IMR-90 (cell line): Measurements from ENCODE around the gene SLC4A2. TPM values are rescaled to one million over a fixed set of nuclear protein-coding genes. Genes with fewer than 3 reads are reported as not detected.

ENCODE experiments used
- ATAC-seq: fragments of 200-7000 bp; cut with Tn5 transposase; 2 replicates; pipeline ENCODE4 v1.9.1; 2020; ENCODE audit warnings: low read depth, mild to moderate bottlenecking, moderate library complexity
- BruUV-seq: library from RNA; stranded (reverse); fragments of 400-500 nt; replicated peaks from 2 replicates; lab custom pipeline; 2021; lab: Mats Ljungman, UMichigan
- CTCF ChIA-PET: fragments of 300-600 bp; formaldehyde crosslinking; extraction: SDS; loops from one replicate; lab custom pipeline; 2021; ENCODE audit warnings: antibody characterized with exemption; lab: Yijun Ruan, JAX
- POLR2A ChIA-PET: fragments of 300-600 bp; sonication (Branson Sonifier 250); formaldehyde crosslinking; loops from one replicate; lab custom pipeline; 2022; ENCODE audit warnings: antibody characterized with exemption; ENCODE audit not compliant: unreplicated experiment; lab: Charles Lee
- DNase-seq: peaks from one replicate; pipeline ENCODE4 v3.0.0; 2013
- H2AFZ ChIP-seq: replicated peaks from 2 replicates; pipeline ENCODE3; 2013; ENCODE audit warnings: low read length, mild to moderate bottlenecking; ENCODE audit not compliant: poor library complexity
- H2AK5ac ChIP-seq: 2 replicates; pipeline ENCODE4 v1.6.1; 2013; ENCODE audit warnings: low read depth, low read length, inconsistent platforms
- H2AK9ac ChIP-seq: replicated peaks from 2 replicates; pipeline ENCODE3; 2013; ENCODE audit warnings: mild to moderate bottlenecking, low read depth, low read length, moderate library complexity; ENCODE audit not compliant: poor library complexity
- H2BK120ac ChIP-seq: 2 replicates; pipeline ENCODE4 v1.6.1; 2013; ENCODE audit warnings: low read depth, low read length, inconsistent platforms
- H2BK15ac ChIP-seq: 3 replicates; pipeline ENCODE4 v1.6.1; 2013; ENCODE audit warnings: low read depth, low read length, inconsistent platforms
- H2BK20ac ChIP-seq: 2 replicates; pipeline ENCODE4 v1.6.1; 2013; ENCODE audit warnings: low read depth, mild to moderate bottlenecking, inconsistent platforms, low read length, moderate library complexity
- H2BK5ac ChIP-seq: 2 replicates; pipeline ENCODE4 v1.6.1; 2013; ENCODE audit warnings: mild to moderate bottlenecking, low read depth, low read length, inconsistent platforms; ENCODE audit not compliant: poor library complexity, severe bottlenecking
- H3K14ac ChIP-seq: replicated peaks from 2 replicates; pipeline ENCODE4 v1.6.1; 2013; ENCODE audit warnings: low read depth, low read length, inconsistent platforms
- H3K18ac ChIP-seq: 2 replicates; pipeline ENCODE4 v1.6.1; 2013; ENCODE audit warnings: low read depth, low read length, control low read depth
- H3K23ac ChIP-seq: 2 replicates; pipeline ENCODE4 v1.6.1; 2013; ENCODE audit warnings: low read depth, low read length, inconsistent platforms
- H3K27ac ChIP-seq: 2 replicates; pipeline ENCODE4 v1.5.1; 2013; ENCODE audit warnings: mild to moderate bottlenecking, control low read depth, low read length; ENCODE audit not compliant: insufficient read depth
- H3K27me3 ChIP-seq: 2 replicates; pipeline ENCODE4 v1.6.1; 2013; ENCODE audit warnings: low read length; ENCODE audit not compliant: control insufficient read depth, insufficient read depth
- H3K36me3 ChIP-seq: 2 replicates; pipeline ENCODE4 v1.6.1; 2013; ENCODE audit warnings: low read length, mixed read lengths; ENCODE audit not compliant: control insufficient read depth, insufficient read depth
- H3K4ac ChIP-seq: 2 replicates; pipeline ENCODE4 v1.6.1; 2013; ENCODE audit warnings: low read depth, low read length, inconsistent platforms
- H3K4me1 ChIP-seq: 2 replicates; pipeline ENCODE4 v1.6.1; 2013; ENCODE audit warnings: low read length, mixed read lengths; ENCODE audit not compliant: control insufficient read depth, insufficient read depth
- H3K4me2 ChIP-seq: 2 replicates; pipeline ENCODE4 v1.6.1; 2013; ENCODE audit warnings: low read depth, mild to moderate bottlenecking, control low read depth, low read length, moderate library complexity
- H3K4me3 ChIP-seq: 2 replicates; pipeline ENCODE4 v1.5.1; 2013; ENCODE audit warnings: low read depth, mild to moderate bottlenecking, control low read depth, low read length, moderate library complexity; ENCODE audit not compliant: insufficient read depth
- H3K56ac ChIP-seq: 2 replicates; pipeline ENCODE4 v1.6.1; 2013; ENCODE audit warnings: low read length, inconsistent platforms; ENCODE audit not compliant: insufficient read depth; ENCODE audit errors: extremely low read depth
- H3K79me1 ChIP-seq, 2 experiments: 2 replicates each; pipeline ENCODE4 v1.6.1; 2013; ENCODE audit warnings: low read length in 2 of 2, inconsistent platforms in 1 of 2, low read depth in 1 of 2
- H3K9ac ChIP-seq: 2 replicates; pipeline ENCODE4 v1.6.1; 2013; ENCODE audit warnings: low read depth, low read length, control low read depth
- H3K9me1 ChIP-seq: 2 replicates; pipeline ENCODE4 v1.6.1; 2013; ENCODE audit warnings: low read length, inconsistent platforms; ENCODE audit not compliant: insufficient read depth
- H3K9me3 ChIP-seq: 2 replicates; pipeline ENCODE4 v1.6.1; 2013; ENCODE audit warnings: low read length; ENCODE audit not compliant: control insufficient read depth, insufficient read depth
- H4K20me1 ChIP-seq: 2 replicates; pipeline ENCODE4 v1.6.1; 2013; ENCODE audit warnings: low read length, inconsistent platforms; ENCODE audit not compliant: insufficient read depth
- H4K5ac ChIP-seq: 2 replicates; pipeline ENCODE4 v1.6.1; 2013; ENCODE audit warnings: mild to moderate bottlenecking, low read depth, low read length, control low read depth
- H4K8ac ChIP-seq, 2 experiments: 2 replicates each; pipeline ENCODE4 v1.6.1; 2013; ENCODE audit warnings: low read depth in 2 of 2, low read length in 2 of 2, control low read depth in 1 of 2, inconsistent platforms in 1 of 2
- H4K91ac ChIP-seq: 2 replicates; pipeline ENCODE4 v1.6.1; 2013; ENCODE audit warnings: low read depth, low read length, inconsistent platforms; ENCODE audit not compliant: insufficient read depth
- BHLHE40 ChIP-seq: fragments of 150-350 bp; IDR thresholded peaks from 2 replicates; pipeline ENCODE4 v1.6.1; 2016; ENCODE audit warnings: mild to moderate bottlenecking, low read depth, low read length
- CEBPB ChIP-seq: IDR thresholded peaks from 2 replicates; pipeline ENCODE4 v1.6.1; 2012; ENCODE audit warnings: low read depth, low read length, improper control_type of control experiment
- CHD1 ChIP-seq: IDR thresholded peaks from 2 replicates; pipeline ENCODE4 v1.6.1; 2012; ENCODE audit warnings: low read depth, low read length, improper control_type of control experiment
- CTCF ChIP-seq: conservative IDR thresholded peaks from 2 replicates; pipeline ENCODE4 v1.5.1; 2012; ENCODE audit warnings: mild to moderate bottlenecking, low read depth, low read length, improper control_type of control experiment
- ELK1 ChIP-seq: fragments of 150-350 bp; IDR thresholded peaks from 2 replicates; pipeline ENCODE4 v1.6.1; 2016; ENCODE audit warnings: low read depth, mild to moderate bottlenecking, low read length, moderate library complexity, borderline replicate concordance
- FOS ChIP-seq: fragments of 150-350 bp; IDR thresholded peaks from 2 replicates; pipeline ENCODE4 v1.6.1; 2016; ENCODE audit warnings: low read depth, low read length
- MAFK ChIP-seq: IDR thresholded peaks from 2 replicates; pipeline ENCODE4 v1.6.1; 2012; ENCODE audit warnings: low read depth, low read length, improper control_type of control experiment
- MAZ ChIP-seq: IDR thresholded peaks from 2 replicates; pipeline ENCODE4 v1.6.1; 2012; ENCODE audit warnings: low read depth, mild to moderate bottlenecking, low read length, improper control_type of control experiment, moderate library complexity, borderline replicate concordance
- MXI1 ChIP-seq: IDR thresholded peaks from 2 replicates; pipeline ENCODE4 v1.6.1; 2012; ENCODE audit warnings: low read depth, mild to moderate bottlenecking, low read length, moderate library complexity, borderline replicate concordance
- NFE2L2 ChIP-seq: fragments of 150-350 bp; IDR thresholded peaks from 2 replicates; pipeline ENCODE4 v1.6.1; 2016; ENCODE audit warnings: low read depth, mild to moderate bottlenecking, low read length
- POLR2A ChIP-seq: IDR thresholded peaks from 2 replicates; pipeline ENCODE4 v1.6.1; 2012; ENCODE audit warnings: mild to moderate bottlenecking, low read depth, low read length
- RAD21 ChIP-seq: IDR thresholded peaks from 2 replicates; pipeline ENCODE4 v1.6.1; 2012; ENCODE audit warnings: low read length, improper control_type of control experiment
- RCOR1 ChIP-seq: IDR thresholded peaks from 2 replicates; pipeline ENCODE4 v1.6.1; 2012; ENCODE audit warnings: mild to moderate bottlenecking, low read length, improper control_type of control experiment; ENCODE audit not compliant: insufficient replicate concordance
- RFX5 ChIP-seq: IDR thresholded peaks from 2 replicates; pipeline ENCODE4 v1.8.0; 2012; ENCODE audit warnings: low read depth, mild to moderate bottlenecking, low read length, moderate library complexity
- SMC3 ChIP-seq: fragments of 150-350 bp; IDR thresholded peaks from 2 replicates; pipeline ENCODE4 v1.6.1; 2016; ENCODE audit warnings: low read depth, mild to moderate bottlenecking, antibody characterized with exemption, low read length, moderate library complexity
- WGBS, 2 experiments: methylation state at CpG; one replicate each; pipeline versions ENCODE4 v1.1.5 to v1.1.7; 2013; ENCODE audit warnings: missing lambda C conversion rate in 2 of 2; ENCODE audit not compliant: insufficient read length in 1 of 2; ENCODE audit errors: extremely low coverage in 2 of 2; 5-methylcytosine and 5-hydroxymethylcytosine counted together
- dilution Hi-C: fragments of 300-500 bp; cut with HindIII; formaldehyde crosslinking; loops from one replicate; pipeline ENCODE4 v1.14.3; 2018; ENCODE audit warnings: low sequenced_read_pairs; ENCODE audit not compliant: unreplicated experiment
- in situ Hi-C: fragments of 300-500 bp; cut with MboI; formaldehyde crosslinking; loops from 3 replicates; pipeline ENCODE4 v1.14.3; 2019; ENCODE audit warnings: low sequenced_read_pairs, inconsistent platforms, mixed read lengths
- intact Hi-C: fragments of 100-400 bp; cut with micrococcal nuclease; formaldehyde crosslinking; loops from 2 replicates; pipeline ENCODE4 v1.10.0; 2022
- polyA plus RNA-seq, 3 experiments: library from polyadenylated mRNA; depleted of rRNA; stranded (reverse); fragments of >200 nt; gene quantifications; 2 replicates each; pipeline ENCODE4 v1.2.3, GENCODE V29; 2012; ENCODE audit warnings: low replicate concordance in 1 of 3
- total RNA-seq: library from RNA; depleted of rRNA; stranded (reverse); fragments of >200 nt; gene quantifications from 2 replicates; pipeline ENCODE4 v1.2.3, GENCODE V29; 2012
- TF ChIP-seq, protein P1 (sequence below): fragments of 150-350 bp; IDR thresholded peaks from 2 replicates; pipeline ENCODE4 v1.6.1; 2017; ENCODE audit warnings: mild to moderate bottlenecking, antibody characterized with exemption, low read length, low read depth

The SLC4A2 gene
- total and polyA plus RNA-seq, 2 of the 4 experiments (the other 2 are of a cell fraction) = 29.6 to 91.0 TPM

GRCh38 chr7:151033864-151034249 is 25.5 kb upstream of the SLC4A2 start:
- no peaks in the 10 kb centered on the region for H3K27me3 ChIP-seq

More at GRCh38 chr7:151033864-151034249, 25.5 kb upstream of the SLC4A2 start:
- H4K91ac ChIP-seq = no peak overlapping the region
- POLR2A ChIA-PET = no interaction called here
- no peak overlapping the region for H3K23ac ChIP-seq
- H4K5ac ChIP-seq = no peak overlapping the region
- H2BK120ac ChIP-seq = no peak overlapping the region
- no peak overlapping the region for H3K14ac ChIP-seq
- intact Hi-C loops (no loop called here), in situ Hi-C loops (no loop called here), dilution Hi-C loops (no loop called here)
- no peak overlapping the region for H3K27ac ChIP-seq
- ATAC-seq = no peak
- H2AFZ ChIP-seq = no peak overlapping the region
- peaks cover 30% of the 10 kb centered on the region for H3K36me3 ChIP-seq
- H4K8ac ChIP-seq = no peak overlapping the region
- no peak overlapping the region for H3K4me3 ChIP-seq
- H2BK15ac ChIP-seq = no peak overlapping the region
- DNase-seq = no peak
- peaks cover under 1% of the 10 kb centered on the region; the same call in 1 of the 2 replicates for H4K20me1 ChIP-seq
- no TSS peak for BruUV-seq
- H2BK5ac ChIP-seq = no peak overlapping the region
- H2AK5ac ChIP-seq = no peak overlapping the region
- no peak overlapping the region for H3K4ac ChIP-seq
- H2BK20ac ChIP-seq = no peak overlapping the region
- no CpG with 5 or more reads among the region's 5 CpGs for WGBS, 2 experiments
- CTCF ChIA-PET = interaction anchor here (0.5 kb wide), 1 partner anchor 22 kb away, joined by 3 read pairs; no protein-coding TSS in a partner anchor
- no peak overlapping the region for H3K4me2 ChIP-seq
- H3K9me3 ChIP-seq = no peaks in the 10 kb centered on the region
- TF ChIP-seq MAZ (no peak), RFX5 (no peak), MAFK (no peak), SMC3 (no peak), POLR2A (no peak), CHD1 (no peak), RCOR1 (no peak), FOS (no peak), RAD21 (no peak), ELK1 (no peak), MXI1 (no peak), CTCF (no peak), CEBPB (no peak), NFE2L2 (no peak), BHLHE40 (no peak)
- TF ChIP-seq, protein P1, sequence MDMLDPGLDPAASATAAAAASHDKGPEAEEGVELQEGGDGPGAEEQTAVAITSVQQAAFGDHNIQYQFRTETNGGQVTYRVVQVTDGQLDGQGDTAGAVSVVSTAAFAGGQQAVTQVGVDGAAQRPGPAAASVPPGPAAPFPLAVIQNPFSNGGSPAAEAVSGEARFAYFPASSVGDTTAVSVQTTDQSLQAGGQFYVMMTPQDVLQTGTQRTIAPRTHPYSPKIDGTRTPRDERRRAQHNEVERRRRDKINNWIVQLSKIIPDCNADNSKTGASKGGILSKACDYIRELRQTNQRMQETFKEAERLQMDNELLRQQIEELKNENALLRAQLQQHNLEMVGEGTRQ = no peak
- peaks cover 10 to 28% of the 10 kb centered on the region in 2 experiments; a peak in 3 of 4 replicates for H3K79me1 ChIP-seq
- peaks cover 8% of the 10 kb centered on the region for H3K4me1 ChIP-seq
- H3K56ac ChIP-seq = no peak overlapping the region
- peaks cover 7% of the 10 kb centered on the region for H3K9me1 ChIP-seq
- no peak overlapping the region for H3K18ac ChIP-seq
- H2AK9ac ChIP-seq = peak overlapping the region; percentile 42
- no peak overlapping the region for H3K9ac ChIP-seq
